Activated B cell treated with CpG ODN at 0.5 μM for 24 hours (primary cell): ENCODE data around the gene SGK1. TPM values are rescaled to one million over a fixed set of nuclear protein-coding genes. Genes with fewer than 3 reads are reported as not detected.

Experiments used
- ATAC-seq: fragments of 200-7000 bp; cut with Tn5 transposase; one replicate; pipeline ENCODE4 v1.10.0; 2021; ENCODE audit warnings: low read depth, mild to moderate bottlenecking, moderate library complexity
- CTCF ChIA-PET: fragments of 350-600 bp; sonication (Branson Sonifier 250); formaldehyde crosslinking; loops from one replicate; lab custom pipeline; 2021; ENCODE audit warnings: antibody characterized with exemption; lab: Charles Lee
- POLR2A ChIA-PET: fragments of 350-600 bp; sonication (Branson Sonifier 250); formaldehyde crosslinking; loops from one replicate; lab custom pipeline; 2021; ENCODE audit warnings: antibody characterized with exemption; lab: Charles Lee
- DNase-seq: peaks from one replicate; pipeline ENCODE4 v3.0.0; 2022
- H3K27ac Mint-ChIP-seq: one replicate; pipeline ENCODE4 v1.8.0; 2020; ENCODE audit warnings: mixed read lengths
- H3K27me3 Mint-ChIP-seq: one replicate; pipeline ENCODE4 v1.8.0; 2021; ENCODE audit warnings: mixed read lengths
- H3K36me3 Mint-ChIP-seq: one replicate; pipeline ENCODE4 v1.8.0; 2021; ENCODE audit warnings: low read depth, mixed read lengths
- H3K4me1 Mint-ChIP-seq: one replicate; pipeline ENCODE4 v1.8.0; 2021; ENCODE audit warnings: mixed read lengths
- H3K4me3 Mint-ChIP-seq: one replicate; pipeline ENCODE4 v1.8.0; 2020; ENCODE audit warnings: mild to moderate bottlenecking, mixed read lengths
- H3K9me3 Mint-ChIP-seq: one replicate; pipeline ENCODE4 v1.8.0; 2020; ENCODE audit warnings: mixed read lengths
- intact Hi-C: fragments of 100-400 bp; cut with micrococcal nuclease; formaldehyde crosslinking; loops from one replicate; pipeline ENCODE4 v1.15.1; 2024
- total RNA-seq: library from RNA; stranded (reverse); gene quantifications from 2 replicates; pipeline ENCODE4 v1.2.3, GENCODE V29; 2022
- TF ChIP-seq, protein P1 (sequence below): fragments of 200-600 bp; IDR thresholded peaks from one replicate; pipeline ENCODE4 v1.8.0; 2022; ENCODE audit warnings: antibody characterized with exemption, mild to moderate bottlenecking

Gene SGK1
- total RNA-seq, 1 donor from 2014 or later = 36.2 TPM

DNA sequence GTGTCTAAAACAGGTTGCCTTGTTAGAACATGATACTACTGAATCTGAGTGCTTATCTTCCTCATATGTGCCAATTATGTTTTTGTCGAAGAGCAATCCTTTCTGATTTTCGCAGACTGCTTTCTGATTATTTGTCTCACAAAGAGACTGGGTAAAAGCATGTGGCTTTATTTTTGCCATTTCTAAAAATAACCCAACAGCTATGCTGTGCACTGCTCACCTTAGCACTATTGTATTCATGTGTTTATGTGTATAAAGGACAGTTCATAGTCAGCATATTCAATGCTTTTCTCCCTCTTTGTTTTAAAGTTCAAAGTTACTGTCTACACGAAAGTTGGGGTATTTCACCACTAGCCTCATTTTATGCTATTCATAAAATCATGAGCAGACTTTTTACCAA, 127.0 kb downstream of the SGK1 start:
- ATAC-seq (no peak), DNase-seq (no peak)
- POLR2A ChIA-PET = no interaction called here
- Mint-ChIP-seq H3K4me3 (no peak overlapping the region), H3K27me3 (no peaks in the 10 kb centered on the region), H3K27ac (no peak overlapping the region), H3K4me1 (peaks cover 3% of the 10 kb centered on the region), H3K36me3 (no peaks in the 10 kb centered on the region), H3K9me3 (no peaks in the 10 kb centered on the region)
- TF ChIP-seq, protein P1, sequence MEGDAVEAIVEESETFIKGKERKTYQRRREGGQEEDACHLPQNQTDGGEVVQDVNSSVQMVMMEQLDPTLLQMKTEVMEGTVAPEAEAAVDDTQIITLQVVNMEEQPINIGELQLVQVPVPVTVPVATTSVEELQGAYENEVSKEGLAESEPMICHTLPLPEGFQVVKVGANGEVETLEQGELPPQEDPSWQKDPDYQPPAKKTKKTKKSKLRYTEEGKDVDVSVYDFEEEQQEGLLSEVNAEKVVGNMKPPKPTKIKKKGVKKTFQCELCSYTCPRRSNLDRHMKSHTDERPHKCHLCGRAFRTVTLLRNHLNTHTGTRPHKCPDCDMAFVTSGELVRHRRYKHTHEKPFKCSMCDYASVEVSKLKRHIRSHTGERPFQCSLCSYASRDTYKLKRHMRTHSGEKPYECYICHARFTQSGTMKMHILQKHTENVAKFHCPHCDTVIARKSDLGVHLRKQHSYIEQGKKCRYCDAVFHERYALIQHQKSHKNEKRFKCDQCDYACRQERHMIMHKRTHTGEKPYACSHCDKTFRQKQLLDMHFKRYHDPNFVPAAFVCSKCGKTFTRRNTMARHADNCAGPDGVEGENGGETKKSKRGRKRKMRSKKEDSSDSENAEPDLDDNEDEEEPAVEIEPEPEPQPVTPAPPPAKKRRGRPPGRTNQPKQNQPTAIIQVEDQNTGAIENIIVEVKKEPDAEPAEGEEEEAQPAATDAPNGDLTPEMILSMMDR = no peak
- intact Hi-C loops = no loop called here
- CTCF ChIA-PET = interaction anchor here (1.0 to 1.6 kb wide), 3 partner anchors 12 to 632 kb away, joined by 3 to 4 read pairs (median 3); no protein-coding TSS in a partner anchor

DNA sequence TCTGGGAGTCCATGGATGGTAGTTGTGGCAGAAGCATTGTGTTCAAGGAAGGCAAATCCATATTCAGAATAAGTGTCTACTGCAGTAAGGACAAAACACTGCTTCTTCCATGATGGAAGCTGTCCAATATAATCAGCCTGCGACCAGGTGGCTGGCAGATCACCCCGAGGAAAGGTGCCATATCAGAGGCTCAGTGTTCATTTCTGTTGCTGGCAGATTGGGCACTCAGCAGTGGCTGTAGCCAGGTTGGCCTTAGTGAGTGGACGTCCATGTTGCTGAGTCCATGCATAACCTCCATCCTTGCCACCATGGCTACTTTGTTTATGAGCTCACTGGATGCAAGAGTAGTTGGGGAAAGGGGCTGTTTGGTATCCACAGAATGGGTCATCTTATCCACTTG, 130.2 kb downstream of the SGK1 start:
- ATAC-seq (no peak), DNase-seq (no peak)
- Mint-ChIP-seq H3K9me3 (no peaks in the 10 kb centered on the region), H3K27me3 (no peaks in the 10 kb centered on the region), H3K36me3 (no peaks in the 10 kb centered on the region), H3K27ac (no peak overlapping the region), H3K4me3 (no peak overlapping the region), H3K4me1 (peaks cover 3% of the 10 kb centered on the region)
- intact Hi-C loops = no loop called here
- POLR2A ChIA-PET = no interaction called here
- CTCF ChIA-PET = no interaction called here
- TF ChIP-seq, protein P1 = no peak

DNA sequence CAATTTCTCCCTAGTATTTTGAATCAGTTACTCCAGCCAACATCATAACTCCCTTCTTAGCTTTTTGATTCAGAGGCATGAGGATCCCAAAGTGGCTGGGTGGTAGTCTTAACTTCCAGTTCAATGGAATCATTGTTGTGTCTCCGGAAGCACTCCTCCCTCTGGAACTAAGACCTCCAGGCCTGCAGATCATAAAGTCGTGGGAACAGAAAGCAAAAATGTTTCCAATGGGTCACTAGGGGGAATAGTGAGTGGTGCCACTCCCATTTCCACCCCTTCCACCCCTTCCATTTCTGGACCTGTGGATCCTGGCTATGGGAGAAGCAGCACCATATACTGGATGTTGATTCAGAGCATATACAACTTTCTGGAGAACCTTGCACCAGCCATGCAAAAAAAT, 130.8 kb downstream of the SGK1 start:
- ATAC-seq = no peak
- no peak overlapping the region for H3K27ac Mint-ChIP-seq
- POLR2A ChIA-PET = interaction anchor here (0.6 to 0.7 kb wide), 2 partner anchors 8 to 367 kb away, joined by 3 to 7 read pairs; no protein-coding TSS in a partner anchor
- DNase-seq = no peak
- H3K4me1 Mint-ChIP-seq = peaks cover 3% of the 10 kb centered on the region
- no peaks in the 10 kb centered on the region for H3K36me3 Mint-ChIP-seq
- H3K9me3 Mint-ChIP-seq = no peaks in the 10 kb centered on the region
- no peak overlapping the region for H3K4me3 Mint-ChIP-seq
- TF ChIP-seq, protein P1 = no peak
- intact Hi-C loops = no loop called here
- CTCF ChIA-PET = interaction anchor here (1.6 kb wide), 1 partner anchor 9 kb away, joined by 4 read pairs; no protein-coding TSS in a partner anchor
- no peaks in the 10 kb centered on the region for H3K27me3 Mint-ChIP-seq

DNA sequence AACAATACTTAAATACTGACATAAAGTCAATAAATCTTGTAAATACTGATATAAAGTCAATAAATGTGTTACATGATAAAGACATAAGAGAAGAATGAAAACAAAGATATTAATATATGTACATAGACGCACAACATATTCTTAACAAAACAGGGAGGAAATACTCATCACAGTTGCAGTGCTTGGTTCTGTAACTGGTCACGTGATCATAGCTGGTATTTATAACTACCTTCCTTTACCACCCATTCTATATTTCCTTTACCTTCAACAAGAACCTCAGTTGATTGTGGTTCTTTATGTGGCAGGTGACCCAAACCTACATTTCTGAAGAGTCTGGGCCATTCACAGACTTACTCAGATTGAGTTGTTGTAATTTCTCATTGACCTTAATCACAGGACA, 131.6 kb downstream of the SGK1 start:
- CTCF ChIA-PET = interaction anchor here (1.6 kb wide), 1 partner anchor 8 kb away, joined by 4 read pairs; no protein-coding TSS in a partner anchor
- no peaks in the 10 kb centered on the region for H3K9me3 Mint-ChIP-seq
- no peak overlapping the region for H3K27ac Mint-ChIP-seq
- H3K4me1 Mint-ChIP-seq = peaks cover 3% of the 10 kb centered on the region
- DNase-seq = no peak
- TF ChIP-seq, protein P1 = no peak
- POLR2A ChIA-PET = no interaction called here
- no peak overlapping the region for H3K4me3 Mint-ChIP-seq
- H3K36me3 Mint-ChIP-seq = no peaks in the 10 kb centered on the region
- no peaks in the 10 kb centered on the region for H3K27me3 Mint-ChIP-seq
- no peak for ATAC-seq
- intact Hi-C loops = no loop called here

DNA sequence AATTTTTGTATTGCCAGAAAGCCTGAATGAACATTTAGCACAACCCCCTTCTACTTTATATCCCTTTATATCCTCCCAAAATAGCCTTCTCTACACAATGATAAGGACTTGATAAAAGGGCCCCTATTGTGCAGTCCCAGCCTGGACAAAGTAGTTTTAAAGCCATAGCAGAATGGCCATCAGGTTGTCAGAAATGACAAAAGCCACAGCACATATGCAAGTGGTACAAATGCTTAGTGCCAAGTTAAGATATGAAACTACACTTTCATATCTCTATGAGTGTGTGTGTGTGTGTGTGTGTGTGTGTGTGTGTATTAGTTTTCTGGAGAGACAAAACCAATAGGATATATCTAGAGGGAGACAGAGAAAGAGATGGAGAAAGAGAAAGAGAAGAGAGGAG, 132.6 kb downstream of the SGK1 start:
- Mint-ChIP-seq H3K9me3 (no peaks in the 10 kb centered on the region), H3K36me3 (no peaks in the 10 kb centered on the region), H3K27ac (no peak overlapping the region), H3K4me1 (peaks cover 2% of the 10 kb centered on the region), H3K27me3 (no peaks in the 10 kb centered on the region), H3K4me3 (no peak overlapping the region)
- CTCF ChIA-PET = no interaction called here
- ATAC-seq (no peak), DNase-seq (no peak)
- intact Hi-C loops = no loop called here
- TF ChIP-seq, protein P1 = no peak
- POLR2A ChIA-PET = no interaction called here
